ENCODE results near the gene UBE2J2.

The UBE2J2 gene

GRCh38 chr1:1292442-1292779 lies 18.8 kb upstream of the UBE2J2 start:
- POLR2A ChIA-PET, result no interaction called here
- DNase-seq (ENCODE audit: extremely low spot score), result no peak
- CTCF ChIA-PET, result interaction anchor here (0.6 to 6.6 kb wide), 21 partner anchors 8 to 308 kb away, joined by 3 to 87 read pairs (median 5); partner anchors contain the start of gene SCNN1D
- no peak for TF ChIP-seq CTCF (IDR thresholded peaks at IDR 0.05; ENCODE audit: control extremely low read depth, extremely low read depth, low read depth, missing control alignments)

- peak; percentile 81 for TF ChIP-seq CTCF (IDR thresholded peaks at IDR 0.05; ENCODE audit: control extremely low read depth, extremely low read depth, low read depth, missing control alignments)
- ChIA-PET POLR2A (no interaction called here), CTCF (interaction anchor here (0.6 to 6.6 kb wide), 26 partner anchors 8 to 316 kb away, joined by 3 to 87 read pairs (median 4); partner anchors contain the start of gene SCNN1D)
- DNase-seq (ENCODE audit: extremely low spot score), result peak; percentile 81
Observed at GRCh38 chr1:1291548-1292441, 18.1 kb upstream of the UBE2J2 start.

- no peak for TF ChIP-seq CTCF (IDR thresholded peaks at IDR 0.05; ENCODE audit: control extremely low read depth, extremely low read depth, low read depth, missing control alignments)
- ChIA-PET CTCF (interaction anchor here (0.7 to 6.6 kb wide), 25 partner anchors 9 to 317 kb away, joined by 3 to 87 read pairs (median 4); partner anchors contain the start of genes PERM1 and TNFRSF18), POLR2A (no interaction called here)
- no peak for DNase-seq (ENCODE audit: extremely low spot score)
Observed at GRCh38 chr1:1291023-1291528, 17.4 kb upstream of the UBE2J2 start.

- POLR2A ChIA-PET, result no interaction called here
- CTCF ChIA-PET, result interaction anchor here (0.8 to 6.6 kb wide), 7 partner anchors 10 to 309 kb away, joined by 3 to 87 read pairs (median 4); partner anchors contain the start of genes PERM1 and TNFRSF18
- peak; percentile 57 for TF ChIP-seq CTCF (IDR thresholded peaks at IDR 0.05; ENCODE audit: control extremely low read depth, extremely low read depth, low read depth, missing control alignments)
- peak; percentile 78 for DNase-seq (ENCODE audit: extremely low spot score)
Observed at GRCh38 chr1:1290238-1290731, 16.6 kb upstream of the UBE2J2 start.

GRCh38 chr1:1287288-1288110 lies 13.8 kb upstream of the UBE2J2 start:
- no peak for DNase-seq (ENCODE audit: extremely low spot score)
- no peak for TF ChIP-seq CTCF (IDR thresholded peaks at IDR 0.05; ENCODE audit: control extremely low read depth, extremely low read depth, low read depth, missing control alignments)
- CTCF ChIA-PET, result interaction anchor here (1.1 to 1.9 kb wide), 3 partner anchors 11 to 293 kb away, joined by 3 to 5 read pairs (median 3); no protein-coding TSS in a partner anchor
- POLR2A ChIA-PET, result interaction anchor here (0.5 kb wide), 1 partner anchor 598 kb away, joined by 5 read pairs; no protein-coding TSS in a partner anchor

Measured in GM10248 (cell line).